ENCODE measurements around the gene CNIH4.
"Not testable (repeated sequence)": the region's sequence is repeated elsewhere in the genome, so short reads cannot be mapped to it uniquely, and the experiment has no call there.

The CNIH4 gene

GRCh38 chr1:224425279-224425884, 68.7 kb downstream of the CNIH4 start:
- DNase-seq (ENCODE audit: low spot score), result no peak
- Histone ChIP-seq H2BK5ac (ENCODE audit: low read length) (no peak overlapping the region), H2BK15ac (ENCODE audit: low read length) (no peak overlapping the region), H3K9ac (ENCODE audit: low read depth, low read length, poor library complexity) (no peak overlapping the region), H3K79me1 (ENCODE audit: low read depth, low read length) (no peaks in the 10 kb centered on the region), H2AFZ (ENCODE audit: low read length) (no peak overlapping the region), H3K4me2 (ENCODE audit: insufficient read depth, low read length, poor library complexity, severe bottlenecking) (no peak overlapping the region), H4K91ac (ENCODE audit: low read depth, low read length, poor library complexity) (no peak overlapping the region), H3K18ac (ENCODE audit: low read length) (no peak overlapping the region), H3K4me1 (ENCODE audit: control insufficient read depth in 2 of 2, insufficient read depth in 1 of 2, low read depth in 1 of 2, low read length in 2 of 2) (peaks cover 0 to 2% of the 10 kb centered on the region in 2 donors), H2BK12ac (ENCODE audit: low read length) (no peak overlapping the region), H2BK120ac (ENCODE audit: low read depth, low read length) (no peak overlapping the region), H3K27me3 (ENCODE audit: control insufficient read depth in 3 of 3, insufficient read depth in 3 of 3, low read depth in 1 of 3, low read length in 3 of 3) (no peaks in the 10 kb centered on the region), H3K4ac (ENCODE audit: low read length) (no peak overlapping the region), H3K36me3 (replicated peaks in 1 of 2; ENCODE audit: control insufficient read depth in 2 of 2, insufficient read depth in 2 of 2, low read length in 2 of 2) (peaks cover 20 to 99% of the 10 kb centered on the region in 2 donors), H3K9me3 (replicated peaks in 1 of 2; ENCODE audit: control insufficient read depth in 2 of 2, insufficient read depth in 1 of 2, low read depth in 1 of 2, low read length in 2 of 2) (no peaks in the 10 kb centered on the region), H3K4me3 (ENCODE audit: low read length in 2 of 2) (no peak overlapping the region), H3K23ac (ENCODE audit: low read depth, low read length, poor library complexity) (no peak overlapping the region), H4K8ac (ENCODE audit: low read depth, low read length) (no peak overlapping the region), H3K14ac (ENCODE audit: low read length) (no peak overlapping the region), H2AK5ac (ENCODE audit: low read depth, low read length) (no peak overlapping the region), H3K27ac (replicated peaks; ENCODE audit: low read length) (no peak overlapping the region)
- no CpG with 5 or more reads among the region's 6 CpGs for WGBS, 2 donors (ENCODE audit: extremely low coverage in 2 of 2, insufficient read length in 2 of 2, insufficient replicate concordance in 1 of 2)

GRCh38 chr1:224426869-224427268, 70.2 kb downstream of the CNIH4 start:
- not testable (repeated sequence) for H2AK5ac ChIP-seq (ENCODE audit: low read depth, low read length); H3K27ac ChIP-seq (replicated peaks; ENCODE audit: low read length); H4K91ac ChIP-seq (ENCODE audit: low read depth, low read length, poor library complexity); H3K4ac ChIP-seq (ENCODE audit: low read length); H3K4me2 ChIP-seq (ENCODE audit: insufficient read depth, low read length, poor library complexity, severe bottlenecking); H3K4me3 ChIP-seq (ENCODE audit: low read length in 2 of 2); H2AFZ ChIP-seq (ENCODE audit: low read length); H2BK5ac ChIP-seq (ENCODE audit: low read length); H3K23ac ChIP-seq (ENCODE audit: low read depth, low read length, poor library complexity); H3K18ac ChIP-seq (ENCODE audit: low read length); H2BK120ac ChIP-seq (ENCODE audit: low read depth, low read length); H2BK12ac ChIP-seq (ENCODE audit: low read length); H3K27me3 ChIP-seq (ENCODE audit: control insufficient read depth in 3 of 3, insufficient read depth in 3 of 3, low read depth in 1 of 3, low read length in 3 of 3); DNase-seq (ENCODE audit: low spot score); H3K9ac ChIP-seq (ENCODE audit: low read depth, low read length, poor library complexity); H3K14ac ChIP-seq (ENCODE audit: low read length); H3K9me3 ChIP-seq (replicated peaks in 1 of 2; ENCODE audit: control insufficient read depth in 2 of 2, insufficient read depth in 1 of 2, low read depth in 1 of 2, low read length in 2 of 2); H3K79me1 ChIP-seq (ENCODE audit: low read depth, low read length); H2BK15ac ChIP-seq (ENCODE audit: low read length); H4K8ac ChIP-seq (ENCODE audit: low read depth, low read length)
- Histone ChIP-seq H3K36me3 (replicated peaks in 1 of 2; ENCODE audit: control insufficient read depth in 2 of 2, insufficient read depth in 2 of 2, low read length in 2 of 2) (peaks cover 16 to 97% of the 10 kb centered on the region in 2 donors), H3K4me1 (ENCODE audit: control insufficient read depth in 2 of 2, insufficient read depth in 1 of 2, low read depth in 1 of 2, low read length in 2 of 2) (peaks cover 2 to 12% of the 10 kb centered on the region in 2 donors)
- no CpG with 5 or more reads among the region's 8 CpGs for WGBS, 2 donors (ENCODE audit: extremely low coverage in 2 of 2, insufficient read length in 2 of 2, insufficient replicate concordance in 1 of 2)

- Histone ChIP-seq H2BK12ac (ENCODE audit: low read length) (no peak overlapping the region), H3K4me2 (ENCODE audit: insufficient read depth, low read length, poor library complexity, severe bottlenecking) (no peak overlapping the region), H2AFZ (ENCODE audit: low read length) (no peak overlapping the region), H2BK15ac (ENCODE audit: low read length) (no peak overlapping the region), H3K18ac (ENCODE audit: low read length) (no peak overlapping the region), H3K4me3 (ENCODE audit: low read length in 2 of 2) (no peak overlapping the region), H2AK5ac (ENCODE audit: low read depth, low read length) (no peak overlapping the region), H3K9ac (ENCODE audit: low read depth, low read length, poor library complexity) (no peak overlapping the region), H4K91ac (ENCODE audit: low read depth, low read length, poor library complexity) (no peak overlapping the region), H3K27me3 (ENCODE audit: control insufficient read depth in 3 of 3, insufficient read depth in 3 of 3, low read depth in 1 of 3, low read length in 3 of 3) (no peaks in the 10 kb centered on the region), H3K27ac (replicated peaks; ENCODE audit: low read length) (no peak overlapping the region), H3K4ac (ENCODE audit: low read length) (no peak overlapping the region), H4K8ac (ENCODE audit: low read depth, low read length) (no peak overlapping the region), H3K36me3 (replicated peaks in 1 of 2; ENCODE audit: control insufficient read depth in 2 of 2, insufficient read depth in 2 of 2, low read length in 2 of 2) (peaks cover 12 to 92% of the 10 kb centered on the region in 2 donors), H2BK5ac (ENCODE audit: low read length) (no peak overlapping the region), H3K79me1 (ENCODE audit: low read depth, low read length) (no peaks in the 10 kb centered on the region), H3K14ac (ENCODE audit: low read length) (no peak overlapping the region), H2BK120ac (ENCODE audit: low read depth, low read length) (no peak overlapping the region), H3K4me1 (ENCODE audit: control insufficient read depth in 2 of 2, insufficient read depth in 1 of 2, low read depth in 1 of 2, low read length in 2 of 2) (peaks cover 2 to 12% of the 10 kb centered on the region in 2 donors), H3K23ac (ENCODE audit: low read depth, low read length, poor library complexity) (no peak overlapping the region), H3K9me3 (replicated peaks in 1 of 2; ENCODE audit: control insufficient read depth in 2 of 2, insufficient read depth in 1 of 2, low read depth in 1 of 2, low read length in 2 of 2) (no peaks in the 10 kb centered on the region)
- WGBS, 2 donors (ENCODE audit: extremely low coverage in 2 of 2, insufficient read length in 2 of 2, insufficient replicate concordance in 1 of 2), result no CpG with 5 or more reads among the region's 1 CpG
- DNase-seq (ENCODE audit: low spot score), result no peak
Observed at GRCh38 chr1:224427346-224427745, 70.7 kb downstream of the CNIH4 start.

GRCh38 chr1:224428713-224429112, 72.0 kb downstream of the CNIH4 start:
- not testable (repeated sequence) for H3K27me3 ChIP-seq (ENCODE audit: control insufficient read depth in 3 of 3, insufficient read depth in 3 of 3, low read depth in 1 of 3, low read length in 3 of 3); H2BK120ac ChIP-seq (ENCODE audit: low read depth, low read length); H4K8ac ChIP-seq (ENCODE audit: low read depth, low read length); H2BK5ac ChIP-seq (ENCODE audit: low read length); H2BK12ac ChIP-seq (ENCODE audit: low read length); H3K9ac ChIP-seq (ENCODE audit: low read depth, low read length, poor library complexity); H3K4me2 ChIP-seq (ENCODE audit: insufficient read depth, low read length, poor library complexity, severe bottlenecking); H3K9me3 ChIP-seq (replicated peaks in 1 of 2; ENCODE audit: control insufficient read depth in 2 of 2, insufficient read depth in 1 of 2, low read depth in 1 of 2, low read length in 2 of 2); H4K91ac ChIP-seq (ENCODE audit: low read depth, low read length, poor library complexity); H3K23ac ChIP-seq (ENCODE audit: low read depth, low read length, poor library complexity); DNase-seq (ENCODE audit: low spot score); H3K4ac ChIP-seq (ENCODE audit: low read length); H2AFZ ChIP-seq (ENCODE audit: low read length); H3K14ac ChIP-seq (ENCODE audit: low read length); H3K18ac ChIP-seq (ENCODE audit: low read length); H3K4me3 ChIP-seq (ENCODE audit: low read length in 2 of 2); H2AK5ac ChIP-seq (ENCODE audit: low read depth, low read length); H3K27ac ChIP-seq (replicated peaks; ENCODE audit: low read length); H3K79me1 ChIP-seq (ENCODE audit: low read depth, low read length); H2BK15ac ChIP-seq (ENCODE audit: low read length)
- Histone ChIP-seq H3K36me3 (replicated peaks in 1 of 2; ENCODE audit: control insufficient read depth in 2 of 2, insufficient read depth in 2 of 2, low read length in 2 of 2) (peaks cover 7 to 79% of the 10 kb centered on the region in 2 donors), H3K4me1 (ENCODE audit: control insufficient read depth in 2 of 2, insufficient read depth in 1 of 2, low read depth in 1 of 2, low read length in 2 of 2) (peaks cover 4 to 12% of the 10 kb centered on the region in 2 donors)
- no CpG with 5 or more reads among the region's 7 CpGs for WGBS, 2 donors (ENCODE audit: extremely low coverage in 2 of 2, insufficient read length in 2 of 2, insufficient replicate concordance in 1 of 2)

All from neuronal stem cell (in vitro differentiated cells).